RWPE2 (cell line): ENCODE measurements around the gene SYK.

Experiments used
- ATAC-seq: fragments of 200-7000 bp; cut with Tn5 transposase; 3 replicates; pipeline ENCODE4 v1.9.1; 2021; ENCODE audit warnings: low read depth
- DNase-seq: peaks from one replicate; pipeline ENCODE4 v3.0.0-alpha.2; 2020; ENCODE audit warnings: low spot score
- H3K27ac ChIP-seq: fragments of 450-650 bp; 2 replicates; pipeline ENCODE4 v1.5.1; 2017; ENCODE audit warnings: mild to moderate bottlenecking; ENCODE audit not compliant: poor library complexity, severe bottlenecking
- H3K27me3 ChIP-seq: fragments of 250-450 bp; sonication (Bioruptor Pico); 2 replicates; pipeline ENCODE4 v1.5.1; 2021; ENCODE audit warnings: mild to moderate bottlenecking, moderate library complexity; ENCODE audit not compliant: insufficient read depth, poor library complexity, severe bottlenecking
- H3K36me3 ChIP-seq: fragments of 250-450 bp; sonication (Bioruptor Pico); 2 replicates; pipeline ENCODE4 v1.5.1; 2020; ENCODE audit warnings: low read depth, mild to moderate bottlenecking, moderate library complexity
- H3K4me1 ChIP-seq: fragments of 250-450 bp; sonication (Bioruptor Pico); 2 replicates; pipeline ENCODE4 v1.5.1; 2021; ENCODE audit warnings: mild to moderate bottlenecking, moderate library complexity; ENCODE audit not compliant: insufficient read depth, poor library complexity, severe bottlenecking
- H3K4me3 ChIP-seq: fragments of 250-450 bp; sonication (Bioruptor Pico); 2 replicates; pipeline ENCODE4 v1.5.1; 2021; ENCODE audit warnings: mild to moderate bottlenecking, moderate library complexity; ENCODE audit not compliant: severe bottlenecking
- H3K9me3 ChIP-seq: fragments of 250-450 bp; sonication (Bioruptor Pico); 2 replicates; pipeline ENCODE4 v1.5.1; 2021; ENCODE audit warnings: mild to moderate bottlenecking, moderate library complexity; ENCODE audit not compliant: severe bottlenecking
- CTCF ChIP-seq: fragments of 450-650 bp; IDR thresholded peaks from one replicate; pipeline ENCODE4 v1.5.1; 2017; ENCODE audit warnings: mild to moderate bottlenecking, moderate library complexity; ENCODE audit not compliant: poor library complexity, severe bottlenecking

The SYK gene

GRCh38 chr9:90895786-90896185 lies 94.2 kb downstream of the SYK start:
- H3K27me3 ChIP-seq = no peaks in the 10 kb centered on the region
- no peak for DNase-seq
- H3K27ac ChIP-seq = no peak overlapping the region
- TF ChIP-seq CTCF = no peak
- H3K4me3 ChIP-seq = no peak overlapping the region
- no peaks in the 10 kb centered on the region for H3K4me1 ChIP-seq
- H3K36me3 ChIP-seq = no peaks in the 10 kb centered on the region
- no peak for ATAC-seq
- no peaks in the 10 kb centered on the region for H3K9me3 ChIP-seq

- H3K36me3 ChIP-seq = no peaks in the 10 kb centered on the region
- no peaks in the 10 kb centered on the region for H3K4me1 ChIP-seq
- DNase-seq (no peak), ATAC-seq (no peak)
- no peak for TF ChIP-seq CTCF
- H3K27ac ChIP-seq = no peak overlapping the region
- H3K4me3 ChIP-seq = no peak overlapping the region
- H3K27me3 ChIP-seq = no peaks in the 10 kb centered on the region
- H3K9me3 ChIP-seq = no peaks in the 10 kb centered on the region
These were observed 94.6 kb downstream of the SYK start for GRCh38 chr9:90896231-90896630.

DNA sequence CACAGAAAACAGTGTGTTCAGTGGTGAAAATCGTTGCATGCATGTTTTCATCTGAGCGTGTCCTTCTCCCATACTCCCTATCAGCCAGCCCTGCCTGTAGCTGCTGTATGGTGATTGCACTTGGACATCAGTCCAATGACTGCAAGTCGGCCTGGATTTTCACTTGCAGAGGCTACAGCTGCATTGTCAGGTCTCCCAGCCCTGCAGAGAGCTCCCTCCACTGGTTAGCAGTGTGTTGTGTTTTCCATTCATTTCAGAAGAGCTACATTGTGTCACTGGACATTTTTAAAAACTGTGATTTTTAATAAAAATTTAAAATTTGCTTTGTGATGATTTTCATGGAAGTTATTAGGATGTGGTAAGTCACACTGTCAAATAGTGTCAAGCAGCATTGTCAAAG lies 96.6 kb downstream of the SYK start:
- Histone ChIP-seq H3K27me3 (no peaks in the 10 kb centered on the region), H3K4me3 (no peak overlapping the region), H3K36me3 (no peaks in the 10 kb centered on the region), H3K9me3 (no peaks in the 10 kb centered on the region), H3K27ac (no peak overlapping the region), H3K4me1 (no peaks in the 10 kb centered on the region)
- ATAC-seq (no peak), DNase-seq (no peak)
- no peak for TF ChIP-seq CTCF

GRCh38 chr9:90899287-90899686 lies 97.7 kb downstream of the SYK start:
- H3K4me3 ChIP-seq = no peak overlapping the region
- no peaks in the 10 kb centered on the region for H3K9me3 ChIP-seq
- H3K27me3 ChIP-seq = no peaks in the 10 kb centered on the region
- no peak for ATAC-seq
- no peak for DNase-seq
- no peaks in the 10 kb centered on the region for H3K4me1 ChIP-seq
- H3K36me3 ChIP-seq = no peaks in the 10 kb centered on the region
- H3K27ac ChIP-seq = no peak overlapping the region
- no peak for TF ChIP-seq CTCF

GRCh38 chr9:90900130-90900529 lies 98.5 kb downstream of the SYK start:
- no peaks in the 10 kb centered on the region for H3K9me3 ChIP-seq
- H3K4me1 ChIP-seq = no peaks in the 10 kb centered on the region
- no peak for TF ChIP-seq CTCF
- no peak overlapping the region for H3K4me3 ChIP-seq
- DNase-seq (no peak), ATAC-seq (no peak)
- H3K27me3 ChIP-seq = no peaks in the 10 kb centered on the region
- H3K27ac ChIP-seq = no peak overlapping the region
- no peaks in the 10 kb centered on the region for H3K36me3 ChIP-seq
